Activated CD4-positive, alpha-beta T cell treated with anti-CD3 and anti-CD28 coated beads, Interleukin-2, Interleukin-6, amounts not matched to agents 100 ng/mL and 50 ng/mL, durations not matched to agents 16 hours and 8 hours (primary cell): ENCODE data around the gene CTDP1.

Experiments
- DNase-seq: peaks from one replicate; pipeline ENCODE4 v3.0.0-alpha.2; 2020

Gene CTDP1

DNA sequence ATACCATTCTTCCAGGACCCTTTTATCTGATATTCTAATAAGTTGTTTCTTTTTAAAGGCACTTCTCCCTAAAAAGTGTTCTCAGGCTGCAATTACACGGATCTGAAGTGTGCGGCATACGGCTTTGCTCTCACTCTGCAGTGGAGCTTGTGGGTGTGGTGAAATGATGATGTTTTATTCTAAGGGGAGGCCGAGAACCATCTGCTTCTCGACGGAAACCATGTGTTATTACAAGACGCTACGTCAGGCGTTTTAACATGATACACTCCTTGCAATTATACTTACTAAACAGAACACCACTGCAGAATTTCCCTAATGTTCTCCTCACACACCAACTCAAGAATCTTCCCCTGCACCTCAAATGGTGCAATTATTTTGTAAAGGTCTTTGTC lies 34.9 kb upstream of the CTDP1 start:
- DNase-seq, result no peak

DNA sequence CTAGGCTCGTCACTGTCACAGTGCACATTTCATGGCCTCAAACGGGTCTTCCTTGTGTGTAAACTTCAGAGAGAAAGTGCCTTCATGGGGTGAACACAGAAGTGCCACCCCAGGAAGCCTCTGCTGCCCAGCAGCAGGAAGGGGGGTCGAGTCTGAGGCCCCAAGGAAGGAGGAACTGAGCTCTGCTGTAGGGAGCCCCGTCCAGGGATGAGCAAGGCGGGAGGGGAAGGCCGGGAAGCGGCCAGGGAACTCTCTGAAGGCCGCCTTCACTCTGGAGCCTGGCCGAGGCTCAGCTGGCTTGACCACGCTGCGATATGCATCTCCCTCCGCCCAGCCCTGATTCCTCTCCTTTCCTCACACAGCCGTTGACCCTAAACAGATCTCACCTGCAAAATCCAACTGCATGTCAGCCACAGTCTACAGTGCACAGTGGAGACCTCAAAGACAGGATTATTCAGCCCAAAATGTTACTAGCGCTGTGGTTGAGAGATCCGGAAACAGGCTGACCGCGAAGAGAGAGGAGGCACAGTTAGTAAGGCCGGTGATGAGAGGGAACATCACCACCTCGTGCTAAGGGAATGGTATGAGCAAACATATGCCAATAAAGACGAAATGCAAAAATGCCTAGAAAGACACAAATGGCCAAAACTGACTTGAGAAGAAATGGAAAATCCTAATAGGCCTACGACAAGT lies 34.2 kb upstream of the CTDP1 start:
- DNase-seq, result peak; percentile 7

- no peak for DNase-seq
Measured at GRCh38 chr18:79647307-79647706, 32.3 kb upstream of the CTDP1 start.

GRCh38 chr18:79650959-79651358 lies 28.6 kb upstream of the CTDP1 start:
- no peak for DNase-seq

GRCh38 chr18:79657342-79657996 lies 22.1 kb upstream of the CTDP1 start:
- DNase-seq, result no peak

DNA sequence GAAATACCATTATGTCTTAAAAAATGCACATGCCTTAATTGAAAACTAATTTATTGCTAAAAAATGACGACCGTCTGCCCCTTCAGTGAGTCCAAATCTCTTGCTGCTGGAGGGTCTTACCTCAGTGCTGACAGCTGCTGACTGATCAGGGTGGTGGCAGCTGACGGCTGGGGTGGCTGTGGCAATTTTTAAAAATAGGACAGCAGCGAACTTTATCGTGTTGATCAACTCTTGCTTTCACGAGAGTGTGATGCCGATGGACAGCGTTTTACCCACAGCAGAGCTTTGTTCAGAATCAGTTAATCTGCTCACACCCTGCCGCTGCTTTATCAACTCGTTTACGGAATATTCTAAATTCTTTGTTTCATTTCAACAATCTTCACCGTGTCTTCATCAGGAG lies 21.2 kb upstream of the CTDP1 start:
- no peak for DNase-seq

DNA sequence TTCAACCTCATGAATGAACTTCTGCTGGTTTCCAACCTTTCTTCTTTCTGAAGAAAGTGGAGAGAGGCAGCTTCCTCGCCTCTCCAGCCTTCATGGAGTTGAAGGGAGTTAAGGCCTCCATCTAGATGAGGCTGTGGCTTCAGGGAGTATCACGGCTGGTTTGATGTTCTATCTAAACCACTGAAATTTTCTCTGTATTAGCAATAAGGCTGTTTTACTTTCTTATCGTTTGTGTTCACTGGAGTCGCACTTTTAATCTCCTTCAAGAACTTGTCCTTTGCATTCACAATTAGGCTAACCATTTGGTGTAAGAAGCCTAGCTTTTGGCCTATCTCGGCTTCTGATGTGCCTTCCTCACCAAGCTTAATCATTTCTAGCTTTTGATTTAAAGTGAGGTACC lies 19.9 kb upstream of the CTDP1 start:
- DNase-seq, result no peak

DNA sequence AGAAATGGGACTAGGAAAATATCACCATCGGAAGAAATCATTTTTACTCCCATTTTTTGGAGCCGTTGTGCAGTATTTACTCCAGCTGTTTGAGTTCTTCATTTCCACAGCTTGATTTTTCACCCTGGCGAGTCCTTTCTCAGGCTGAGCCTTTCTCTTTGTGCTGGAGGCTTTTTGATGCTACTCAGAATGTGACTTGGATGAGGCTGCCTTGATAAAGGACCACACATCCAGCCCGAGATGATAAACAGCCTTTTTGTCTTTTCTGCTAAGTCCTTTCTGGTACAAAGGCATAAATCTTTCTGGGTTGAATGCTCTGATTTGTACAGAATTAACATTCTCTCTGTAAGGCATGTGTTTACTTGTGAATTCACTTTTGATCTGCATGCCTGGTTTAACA lies 17.6 kb upstream of the CTDP1 start:
- DNase-seq, result no peak

DNA sequence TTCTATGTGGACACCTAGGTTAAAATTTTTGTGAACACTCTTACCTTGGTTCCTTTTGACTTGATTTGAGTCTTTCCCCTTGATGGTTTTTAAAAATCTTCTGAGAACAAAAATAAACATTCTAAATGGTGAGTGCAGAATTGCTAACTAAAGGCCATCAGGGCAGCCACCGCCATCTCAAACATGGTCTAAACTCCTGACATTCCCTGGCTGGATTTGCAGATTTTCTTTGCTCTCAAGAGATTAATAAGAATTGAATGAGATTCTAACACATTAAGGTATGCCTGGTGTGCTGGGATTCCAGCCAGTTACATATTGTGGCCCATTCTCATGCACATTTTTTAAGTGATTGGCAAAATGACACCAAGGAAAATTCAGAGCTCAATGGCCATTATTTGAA lies 17.2 kb upstream of the CTDP1 start:
- no peak for DNase-seq

DNA sequence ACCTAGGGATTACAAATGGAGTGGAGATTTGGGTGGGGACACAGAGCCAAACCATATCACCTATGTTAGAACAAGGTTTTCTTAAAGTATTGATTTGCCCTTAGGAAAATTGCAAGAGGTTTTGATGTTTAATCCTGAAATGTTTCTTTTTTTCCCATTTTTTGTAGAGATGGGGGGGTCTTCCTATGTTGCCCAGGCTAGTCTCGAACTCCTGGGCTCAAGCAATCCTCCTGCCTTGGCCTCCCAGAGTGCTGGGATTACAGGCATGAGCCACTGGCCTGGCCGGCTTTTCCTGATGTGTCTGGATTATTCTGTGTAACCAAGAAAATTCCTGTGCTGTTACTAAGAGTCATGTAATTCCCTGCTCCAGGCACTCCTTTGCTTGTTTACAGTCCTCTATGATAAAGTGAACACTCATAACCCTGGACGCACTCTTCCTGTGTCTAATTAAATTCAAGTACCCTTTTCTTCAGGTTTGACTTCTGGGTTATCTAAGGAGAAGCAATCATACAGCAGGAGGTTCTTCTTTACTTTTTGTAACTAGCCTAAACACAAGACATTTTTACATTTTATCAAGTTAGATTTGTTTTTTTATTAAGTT lies 15.0 kb upstream of the CTDP1 start:
- DNase-seq, result no peak

- DNase-seq, result no peak
Measured at GRCh38 chr18:79668203-79668602, 11.4 kb upstream of the CTDP1 start.

DNA sequence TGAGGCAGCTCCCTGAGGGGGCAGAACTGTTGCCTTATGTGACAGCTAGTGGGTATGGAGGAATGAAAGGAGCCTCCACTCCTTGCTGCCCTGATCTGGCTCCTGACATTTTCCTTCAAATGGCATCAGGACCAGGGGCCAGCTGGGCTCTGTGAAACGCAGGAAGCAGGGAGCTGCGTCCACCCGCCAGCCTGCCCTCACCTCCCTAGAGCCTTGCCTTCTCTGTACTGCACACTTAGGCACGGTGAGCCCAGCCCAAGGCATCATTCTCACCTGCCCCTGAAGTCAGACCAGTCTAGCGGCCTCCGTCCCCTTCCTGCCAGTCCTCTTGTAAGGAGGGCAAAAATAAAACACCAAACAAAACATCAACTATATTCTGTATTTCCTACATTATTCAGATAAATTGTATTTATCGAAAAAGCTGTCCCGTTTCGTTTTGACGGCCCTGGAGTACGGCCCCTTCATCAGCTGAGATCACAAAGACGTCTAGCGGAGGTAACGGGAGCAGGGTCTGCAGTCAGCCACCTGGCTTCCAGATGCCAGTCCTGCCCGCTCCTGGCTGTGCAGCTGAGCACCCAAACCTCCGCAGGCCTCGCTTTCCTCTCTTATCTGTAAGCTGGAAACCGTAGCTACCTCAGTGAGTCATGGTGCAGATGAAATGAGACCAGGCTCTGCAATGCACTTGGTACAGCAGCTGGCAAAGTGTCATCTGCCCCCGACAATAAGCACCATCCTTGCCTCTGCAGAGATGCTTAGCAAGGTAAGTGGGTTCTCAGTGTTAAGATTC lies 6.9 kb upstream of the CTDP1 start:
- no peak for DNase-seq

DNA sequence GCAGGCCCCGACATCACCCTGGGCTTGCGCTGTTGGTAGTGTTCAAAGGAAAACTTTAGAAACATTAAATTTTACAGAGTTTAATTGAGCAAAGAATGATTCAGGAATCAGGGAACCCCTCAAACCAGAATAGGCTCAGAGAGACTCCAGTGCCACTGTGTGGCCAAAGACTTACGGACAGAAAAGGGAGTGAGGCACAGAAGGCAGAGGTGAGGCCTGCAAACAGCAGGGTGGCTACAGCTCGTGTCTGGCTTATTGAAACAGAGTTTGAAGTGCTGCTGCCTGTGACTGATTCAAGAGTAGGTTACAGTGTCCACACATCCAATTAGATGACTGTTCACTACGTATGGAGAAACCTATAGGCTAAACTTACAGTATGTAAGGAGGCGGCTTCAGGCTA lies 2.4 kb upstream of the CTDP1 start:
- no peak for DNase-seq

DNA sequence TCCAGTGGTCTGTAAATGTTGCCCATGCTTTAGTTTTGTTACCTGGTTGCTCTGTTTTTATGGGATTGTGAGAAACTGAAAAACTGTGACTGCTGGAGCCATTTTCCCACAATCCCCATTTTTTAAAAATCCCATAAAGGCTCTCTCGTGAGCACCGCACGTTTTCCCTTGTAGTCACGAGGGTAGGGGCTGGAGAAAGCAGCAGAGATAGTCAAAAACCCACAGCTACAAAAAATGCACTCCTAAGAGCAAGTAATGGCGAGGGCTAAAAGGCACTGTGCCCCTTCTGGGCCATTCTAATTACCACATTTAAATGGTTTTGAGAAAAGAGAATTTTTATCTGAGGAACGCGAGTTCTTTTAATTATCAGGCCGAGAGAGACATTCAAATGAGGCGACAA lies 1.8 kb upstream of the CTDP1 start:
- DNase-seq, result no peak

DNA sequence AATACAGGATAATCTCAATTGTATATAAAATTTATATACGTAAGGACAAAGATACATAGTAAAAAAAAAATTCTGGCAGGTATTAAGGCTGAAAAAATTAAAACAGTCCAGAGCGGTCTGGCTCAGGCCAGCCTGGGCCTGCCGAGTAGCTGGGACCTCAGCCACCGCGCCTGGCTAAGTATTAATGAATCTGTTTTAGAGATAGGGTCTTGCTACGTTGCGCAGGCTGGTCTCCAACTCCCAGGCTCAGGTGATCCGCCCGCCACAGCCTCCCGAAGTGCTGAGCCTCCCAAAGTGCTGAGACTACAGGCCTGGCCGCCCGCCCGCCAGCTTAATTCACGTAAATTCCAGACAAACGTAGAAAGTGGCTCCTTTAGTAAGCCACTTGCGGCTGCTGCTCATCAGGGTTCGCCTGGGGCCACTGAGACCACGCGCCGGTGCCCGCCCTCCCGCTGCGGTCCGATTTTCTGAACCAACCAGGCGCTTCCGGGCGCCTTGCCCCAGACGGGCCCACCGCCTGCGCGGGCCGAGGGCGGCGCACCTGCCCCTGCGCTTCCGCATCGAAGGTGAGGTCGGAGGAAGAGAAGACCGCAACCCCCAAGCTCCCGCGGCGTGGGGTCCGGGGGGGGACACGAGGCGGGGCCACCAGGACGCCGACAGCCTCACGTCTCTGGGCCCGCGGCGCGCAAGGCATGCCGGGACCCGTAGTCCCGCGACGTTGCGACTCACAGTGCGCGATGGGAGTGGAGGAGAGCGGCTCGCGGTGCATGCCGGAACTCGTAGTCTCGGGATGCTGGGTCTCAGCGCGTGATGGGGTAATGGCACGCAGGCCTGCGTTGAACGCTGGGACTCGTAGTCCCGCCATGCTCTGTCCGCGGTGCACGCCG lies 695 bp upstream of the CTDP1 start:
- peak; percentile 99 for DNase-seq

- peak; percentile 54 for DNase-seq
Measured at GRCh38 chr18:79680100-79680879, 687 bp downstream of the CTDP1 start.

- no peak for DNase-seq
Measured at GRCh38 chr18:79680891-79681339, 1.3 kb downstream of the CTDP1 start.

DNA sequence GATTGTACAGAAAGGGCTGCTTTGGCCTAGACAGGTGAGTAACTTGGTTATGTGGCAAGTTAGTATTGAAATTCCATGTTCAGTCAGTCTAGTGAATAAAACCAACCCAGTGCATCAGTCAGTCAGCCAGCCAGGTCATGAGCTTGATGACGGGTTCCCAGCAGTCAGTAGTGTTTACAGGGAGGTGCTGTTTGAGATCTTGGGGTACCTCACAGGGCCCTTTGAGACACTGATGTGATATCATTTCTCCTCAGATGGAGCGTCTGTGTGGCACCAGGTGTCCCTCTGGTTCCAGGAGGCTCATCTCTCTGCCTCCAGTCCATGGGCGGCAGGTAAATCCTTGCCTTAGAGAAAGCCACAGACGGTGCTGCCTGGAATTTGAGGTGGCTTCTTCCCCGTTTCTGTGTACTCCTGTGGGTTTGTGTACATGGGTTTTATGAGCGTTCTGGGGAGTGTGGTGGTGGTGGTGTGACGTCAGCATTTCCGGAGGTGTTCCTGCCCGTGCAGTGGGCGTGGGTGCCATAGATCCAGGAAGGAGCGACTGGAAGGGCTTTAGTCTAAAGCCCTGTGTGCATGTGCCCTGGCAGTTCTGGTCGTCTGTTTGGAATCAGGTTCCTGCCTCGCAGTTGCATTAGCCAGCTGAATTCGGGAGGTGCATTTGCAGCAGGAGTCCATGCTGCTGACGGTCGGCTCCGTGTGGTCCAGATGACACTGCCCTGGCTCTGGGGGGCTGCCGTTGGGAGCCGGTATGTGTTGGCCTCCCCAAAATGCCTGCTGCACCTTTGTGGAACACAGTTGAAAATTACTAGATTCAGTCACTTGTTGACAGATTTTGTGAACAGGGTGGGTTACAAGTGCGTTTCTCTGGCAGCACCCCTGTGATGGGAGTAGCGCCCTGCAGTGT lies 2.1 kb downstream of the CTDP1 start:
- DNase-seq, result peak; percentile 80

- no peak for DNase-seq
Measured at GRCh38 chr18:79682481-79682880, 2.9 kb downstream of the CTDP1 start.

- DNase-seq, result peak; percentile 86
Measured at GRCh38 chr18:79682894-79683625, 3.5 kb downstream of the CTDP1 start.
